GM21390 (cell line): ENCODE measurements around the gene ATP11A.
"Not testable (repeated sequence)": the region's sequence is repeated elsewhere in the genome, so short reads cannot be mapped to it uniquely, and the experiment has no call there.

Source experiments
- ATAC-seq: cut with Tn5 transposase; IDR thresholded peaks from one replicate; pipeline ENCODE4 v1.9.1; 2021; ENCODE audit not compliant: unreplicated experiment

The ATP11A gene

GRCh38 chr13:112791663-112792440 is 102.0 kb downstream of the ATP11A start:
- no peak for ATAC-seq

DNA sequence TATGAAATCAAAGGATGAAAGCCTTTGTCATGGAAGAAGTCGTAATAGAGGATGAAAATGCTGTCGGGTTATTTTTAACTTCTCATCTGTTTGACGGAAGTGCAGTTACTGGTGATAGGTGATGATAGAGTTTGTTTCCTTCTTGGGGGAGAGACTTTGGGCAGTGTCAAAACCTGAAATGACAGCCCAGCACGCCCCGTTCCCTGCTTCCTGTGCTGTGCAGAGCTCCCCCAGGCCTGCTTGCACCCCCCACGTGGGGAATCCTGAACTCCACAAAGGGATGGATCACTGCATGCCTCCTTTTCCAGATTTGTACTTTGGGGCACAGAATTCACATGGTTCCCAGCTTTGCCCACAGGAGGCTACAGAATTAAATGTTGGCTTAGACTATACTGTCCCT is 102.7 kb downstream of the ATP11A start:
- no peak for ATAC-seq

GRCh38 chr13:112793545-112794445 is 104.0 kb downstream of the ATP11A start:
- ATAC-seq, result no peak

- no peak for ATAC-seq
Observed at GRCh38 chr13:112795277-112795676, 105.4 kb downstream of the ATP11A start.

DNA sequence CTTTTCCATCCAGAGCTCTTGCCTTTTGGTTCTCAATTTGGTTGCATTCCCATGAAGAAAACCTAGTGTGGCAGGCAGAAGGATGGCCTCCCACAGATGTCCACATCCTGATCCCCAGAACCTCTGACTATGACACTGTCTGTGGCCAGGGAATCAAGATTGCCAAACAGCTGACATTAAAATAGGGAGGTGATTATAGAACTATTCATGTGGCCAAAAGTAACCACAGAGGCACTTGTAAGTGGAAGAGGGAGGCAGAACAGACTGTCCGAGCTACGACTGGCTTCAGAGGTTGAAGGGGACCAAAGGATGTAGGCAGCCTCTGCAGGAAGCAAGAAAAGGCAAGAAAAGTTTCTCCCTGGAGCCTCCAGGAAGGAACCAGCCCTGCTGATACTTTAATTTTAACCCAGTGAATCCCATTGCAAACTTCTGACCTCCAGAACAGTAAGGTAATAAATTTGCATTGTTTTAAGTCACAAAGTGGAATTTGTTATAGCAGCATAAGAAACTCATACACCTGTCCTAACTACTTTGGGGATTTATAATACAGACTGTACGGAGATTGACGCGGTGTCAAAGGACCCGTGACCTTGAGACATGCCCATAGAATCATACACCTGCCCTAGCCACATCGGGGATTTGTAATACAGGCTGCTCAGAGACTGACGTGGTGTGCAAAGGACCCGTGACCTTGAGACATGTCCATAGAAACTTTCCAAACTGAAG is 106.5 kb downstream of the ATP11A start:
- ATAC-seq, result no peak

DNA sequence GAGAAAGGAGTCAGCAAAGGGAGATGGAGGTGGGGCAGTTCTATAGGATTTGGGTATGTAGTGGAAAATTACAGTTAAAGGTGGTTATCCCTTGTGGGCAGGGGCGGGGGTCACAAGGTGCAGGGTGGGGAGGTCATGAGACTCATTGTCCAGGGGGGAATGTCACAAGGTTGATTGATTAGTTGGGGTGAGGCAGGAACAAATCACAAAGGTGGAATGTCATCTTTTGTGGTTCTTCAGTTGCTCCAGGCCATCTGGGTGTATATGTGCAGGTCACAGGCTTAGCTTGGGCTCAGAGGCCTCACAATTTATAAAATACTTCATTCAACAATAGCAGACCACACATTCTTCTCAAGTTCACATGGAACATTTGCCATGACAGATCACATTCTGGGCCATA is 109.6 kb downstream of the ATP11A start:
- no peak for ATAC-seq

DNA sequence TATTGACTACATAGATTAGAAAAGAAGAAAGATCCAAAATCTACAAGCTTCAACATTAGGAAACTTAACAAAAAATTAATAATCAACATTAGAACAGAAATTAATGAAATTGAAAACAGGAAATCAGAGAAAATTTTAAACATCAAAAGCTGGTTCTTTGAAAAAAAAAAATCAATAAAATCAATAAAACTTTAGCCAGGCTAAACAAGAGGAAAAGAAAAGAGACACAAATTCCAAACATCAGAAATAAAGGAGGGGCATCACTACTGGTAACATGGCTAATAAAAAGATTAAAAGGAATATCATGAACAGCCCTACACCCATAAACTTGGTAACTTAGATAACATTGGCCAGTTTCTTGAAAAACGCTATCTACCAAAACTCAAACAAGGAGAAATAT is 110.2 kb downstream of the ATP11A start:
- no peak for ATAC-seq

DNA sequence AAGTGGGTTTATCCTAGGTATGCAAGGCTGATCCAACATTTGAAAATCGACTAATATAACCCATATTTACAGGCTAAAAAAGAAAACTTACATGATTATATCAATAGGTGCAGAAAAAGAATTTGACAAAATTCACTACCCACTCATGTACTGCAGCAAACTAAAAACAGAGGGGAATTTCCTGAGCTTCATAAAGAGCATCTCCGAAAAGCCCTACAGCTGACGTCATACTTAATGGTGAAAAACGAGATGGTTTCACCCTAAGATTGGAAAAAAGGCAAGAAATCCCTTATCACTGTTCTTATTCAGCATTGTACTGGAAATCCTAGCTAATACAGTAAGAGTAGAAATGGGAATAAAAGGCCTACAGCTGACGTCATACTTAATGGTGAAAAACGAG is 111.0 kb downstream of the ATP11A start:
- not testable (repeated sequence) for ATAC-seq

DNA sequence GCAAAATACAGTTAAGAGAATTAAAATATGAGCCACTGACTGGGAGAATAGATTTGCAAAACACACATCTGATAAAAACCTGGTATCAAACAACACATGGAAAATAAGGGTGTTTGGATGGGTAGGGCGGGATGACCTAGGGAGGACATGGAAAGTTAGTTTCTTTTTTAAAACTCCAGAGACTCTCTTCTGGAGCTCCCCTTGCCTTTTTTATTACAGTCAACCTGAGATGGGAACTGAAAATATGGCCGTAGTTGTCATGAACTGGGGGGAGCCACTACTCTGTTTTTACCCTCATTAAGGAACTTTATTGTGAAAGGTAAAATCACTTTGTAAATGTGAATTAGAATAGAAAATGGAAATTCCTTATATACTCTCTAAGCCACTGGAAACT is 113.0 kb downstream of the ATP11A start:
- ATAC-seq, result peak; percentile 56

- peak; percentile 64 for ATAC-seq
Observed at GRCh38 chr13:112803422-112803821, 113.6 kb downstream of the ATP11A start.

DNA sequence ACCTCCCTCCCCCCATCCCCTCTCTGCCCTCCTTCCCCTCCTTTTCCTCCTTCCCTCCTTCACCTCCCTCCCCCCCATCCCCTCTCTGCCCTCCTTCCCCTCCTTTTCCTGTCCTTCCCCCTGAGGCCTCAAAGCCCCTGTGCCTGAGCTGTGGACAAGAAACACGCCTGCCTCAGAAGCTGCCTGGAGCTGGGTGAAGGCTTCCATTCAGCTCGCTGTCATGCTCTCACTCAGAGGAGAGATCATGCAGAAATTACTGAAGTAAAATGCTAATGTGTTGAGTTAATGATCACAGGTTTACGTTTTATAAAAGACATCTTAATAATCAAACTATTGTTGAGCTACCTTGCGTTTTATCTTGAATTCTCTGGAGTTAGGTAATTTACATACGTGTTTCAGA is 114.5 kb downstream of the ATP11A start:
- ATAC-seq, result no peak

GRCh38 chr13:112806739-112807652 is 117.2 kb downstream of the ATP11A start:
- no peak for ATAC-seq

DNA sequence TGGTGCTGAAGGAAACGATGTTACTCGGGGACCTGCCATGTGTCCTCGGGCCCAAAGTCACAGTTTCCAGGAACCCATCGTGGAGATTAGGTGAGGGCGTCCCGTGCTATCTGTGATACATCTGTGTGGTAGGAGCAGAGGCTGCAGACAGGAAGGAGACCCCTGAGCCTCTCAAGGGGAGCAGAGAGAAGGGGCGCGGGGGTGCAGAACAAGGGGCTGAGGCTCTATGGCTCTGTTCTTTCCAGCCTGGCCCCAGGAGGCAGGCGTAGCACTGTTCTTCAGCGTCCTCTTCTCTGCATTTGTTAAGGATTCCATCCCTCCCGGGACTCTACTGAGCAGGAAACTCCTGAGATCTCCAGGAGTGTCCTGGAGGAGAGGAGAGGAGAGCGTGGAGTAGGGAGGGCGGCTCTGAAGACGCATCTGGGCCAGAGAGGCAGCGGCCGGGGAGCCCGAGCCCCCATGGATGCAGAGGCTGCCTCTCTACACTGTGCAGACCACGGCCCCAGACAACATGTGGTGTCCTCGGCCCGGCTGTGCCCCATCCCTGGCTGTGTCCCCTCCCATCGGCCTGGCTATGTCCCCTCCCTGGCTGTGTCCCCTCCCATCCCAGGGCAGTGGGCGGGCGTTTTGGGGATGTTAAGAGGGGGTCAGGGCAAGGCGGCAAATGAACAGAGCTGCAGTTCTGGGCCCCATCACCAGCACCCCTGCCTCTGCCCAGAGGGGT is 118.0 kb downstream of the ATP11A start:
- no peak for ATAC-seq

- ATAC-seq, result no peak
Observed at GRCh38 chr13:112808377-112809140, 118.7 kb downstream of the ATP11A start.

GRCh38 chr13:112809332-112810315 is 119.8 kb downstream of the ATP11A start:
- no peak for ATAC-seq

DNA sequence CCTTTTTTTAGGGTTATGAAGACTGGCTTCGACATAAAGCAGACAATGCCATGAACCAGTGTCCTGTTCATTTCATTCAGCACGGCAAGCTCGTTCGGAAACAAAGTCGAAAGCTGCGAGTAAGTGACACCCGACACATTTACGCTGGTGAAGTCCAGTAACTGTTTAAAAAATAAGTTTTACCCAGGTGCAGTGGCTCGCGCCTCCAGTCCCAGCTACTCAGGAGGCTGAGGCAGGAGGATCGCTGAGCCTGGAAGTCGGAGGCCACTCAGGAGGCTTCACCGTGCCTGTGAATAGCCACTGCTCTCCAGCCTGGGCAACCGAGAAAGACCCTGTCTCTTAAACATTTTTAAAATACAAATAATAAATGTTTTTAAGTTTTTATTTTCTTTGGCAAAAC is 120.8 kb downstream of the ATP11A start:
- no peak for ATAC-seq

DNA sequence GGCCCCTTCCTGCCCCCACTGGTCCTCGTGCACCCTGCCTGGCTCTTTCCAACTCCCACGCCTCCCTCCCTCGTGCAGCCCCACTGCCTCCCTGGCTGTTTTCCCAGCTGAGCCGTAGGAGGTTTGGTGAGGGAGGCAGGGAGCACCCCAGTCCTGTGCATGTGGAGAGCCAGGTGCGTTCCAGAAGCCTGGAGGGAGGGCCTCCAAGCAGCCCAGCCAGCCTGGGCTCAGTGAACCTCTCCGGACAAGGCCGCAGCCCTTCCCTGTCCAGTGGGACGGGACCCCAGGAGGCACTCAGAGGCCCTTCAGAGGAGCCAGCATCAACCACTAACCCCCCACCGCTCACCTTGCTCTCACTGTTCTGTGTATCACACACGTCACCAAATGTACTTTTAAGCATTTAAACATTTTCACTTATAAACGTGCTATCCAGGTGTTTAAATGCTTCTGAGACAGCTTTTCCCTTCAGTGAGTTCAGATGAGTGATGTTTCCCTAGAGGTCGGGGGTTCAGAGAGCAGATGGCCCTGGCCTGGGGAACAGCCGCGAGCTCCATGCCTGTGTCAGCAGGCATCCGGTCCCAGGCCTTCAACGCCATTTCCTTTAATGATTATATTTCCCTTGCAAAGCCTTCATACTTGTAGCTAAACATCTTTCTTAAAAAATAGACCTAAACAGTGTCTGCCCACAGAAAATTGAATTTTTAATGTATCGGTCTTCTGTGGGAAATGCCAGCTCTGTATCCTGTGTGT is 122.6 kb downstream of the ATP11A start:
- no peak for ATAC-seq
